Cardiac muscle cell (in vitro differentiated cells and primary cell): Measurements from ENCODE around the gene CPB1. TPM values are rescaled to one million over a fixed set of nuclear protein-coding genes. Genes with fewer than 3 reads are reported as not detected.

Experiments
- DNase-seq, 2 donors: peaks; one replicate each; pipeline versions ENCODE4 v3.0.0 to v3.0.0-alpha.2; 2010 to 2017; ENCODE audit warnings: low read depth in 1 of 2, low spot score in 1 of 2
- H3K27ac ChIP-seq: fragments of 200-600 bp; sonication (generic); 2 replicates; pipeline ENCODE4 v1.5.1; 2016
- H3K27me3 ChIP-seq: fragments of 200-600 bp; sonication (generic); 2 replicates; pipeline ENCODE4 v1.6.0; 2016; ENCODE audit warnings: control low read depth
- H3K36me3 ChIP-seq: fragments of 200-600 bp; sonication (generic); 2 replicates; pipeline ENCODE4 v1.5.1; 2016; ENCODE audit warnings: control low read depth
- H3K4me1 ChIP-seq: fragments of 200-600 bp; sonication (generic); 2 replicates; pipeline ENCODE4 v1.8.1; 2017; ENCODE audit warnings: low read depth, mild to moderate bottlenecking, mixed run types
- H3K4me3 ChIP-seq: fragments of 200-600 bp; sonication (generic); 2 replicates; pipeline ENCODE4 v1.5.1; 2016; ENCODE audit warnings: mild to moderate bottlenecking
- H3K9me3 ChIP-seq: fragments of 200-600 bp; sonication (generic); 2 replicates; pipeline ENCODE4 v1.5.1; 2017; ENCODE audit warnings: low read depth, mild to moderate bottlenecking, control low read depth
- polyA plus RNA-seq: library from polyadenylated mRNA; unstranded; fragments of >200 nt; fragmentation: Nextera tagmentation; extraction: Ambion mirVana; gene quantifications from 2 replicates; pipeline ENCODE4 v1.2.1, GENCODE V29; 2016
- total RNA-seq: library from RNA; depleted of rRNA; stranded (reverse); fragments of >200 nt; gene quantifications from 2 replicates; pipeline ENCODE4 v1.2.3, GENCODE V29; 2016
- TF ChIP-seq, protein P1 (sequence below): IDR thresholded peaks from 2 replicates; pipeline ENCODE4 v1.5.1; 2012; ENCODE audit warnings: low read depth, mild to moderate bottlenecking, low read length

Gene CPB1
- total and polyA plus RNA-seq, 2 experiments from 2014 or later = not detected

DNA sequence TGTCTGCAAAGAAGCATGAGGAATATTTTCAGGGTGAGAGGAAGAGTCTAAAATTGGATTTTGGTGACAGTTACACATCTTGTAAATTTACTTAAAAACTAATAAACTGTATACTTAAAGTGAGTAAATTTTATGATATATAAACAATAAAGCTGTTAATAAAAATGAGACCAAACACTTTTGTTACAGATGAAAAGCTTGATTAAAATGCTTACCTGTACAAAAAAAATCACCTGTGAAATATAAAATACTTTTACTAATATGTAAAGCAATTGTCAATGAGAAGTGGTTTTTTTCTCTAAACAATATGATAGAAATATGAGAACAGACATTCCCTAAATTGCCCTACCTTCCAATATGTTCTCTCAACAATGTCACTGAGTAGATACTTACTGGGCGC, 27.2 kb upstream of the CPB1 start:
- DNase-seq = no peak
- Histone ChIP-seq H3K4me3 (no peak overlapping the region), H3K9me3 (no peaks in the 10 kb centered on the region), H3K27ac (no peak overlapping the region), H3K36me3 (no peaks in the 10 kb centered on the region), H3K27me3 (no peaks in the 10 kb centered on the region), H3K4me1 (no peaks in the 10 kb centered on the region)
- TF ChIP-seq, protein P1, sequence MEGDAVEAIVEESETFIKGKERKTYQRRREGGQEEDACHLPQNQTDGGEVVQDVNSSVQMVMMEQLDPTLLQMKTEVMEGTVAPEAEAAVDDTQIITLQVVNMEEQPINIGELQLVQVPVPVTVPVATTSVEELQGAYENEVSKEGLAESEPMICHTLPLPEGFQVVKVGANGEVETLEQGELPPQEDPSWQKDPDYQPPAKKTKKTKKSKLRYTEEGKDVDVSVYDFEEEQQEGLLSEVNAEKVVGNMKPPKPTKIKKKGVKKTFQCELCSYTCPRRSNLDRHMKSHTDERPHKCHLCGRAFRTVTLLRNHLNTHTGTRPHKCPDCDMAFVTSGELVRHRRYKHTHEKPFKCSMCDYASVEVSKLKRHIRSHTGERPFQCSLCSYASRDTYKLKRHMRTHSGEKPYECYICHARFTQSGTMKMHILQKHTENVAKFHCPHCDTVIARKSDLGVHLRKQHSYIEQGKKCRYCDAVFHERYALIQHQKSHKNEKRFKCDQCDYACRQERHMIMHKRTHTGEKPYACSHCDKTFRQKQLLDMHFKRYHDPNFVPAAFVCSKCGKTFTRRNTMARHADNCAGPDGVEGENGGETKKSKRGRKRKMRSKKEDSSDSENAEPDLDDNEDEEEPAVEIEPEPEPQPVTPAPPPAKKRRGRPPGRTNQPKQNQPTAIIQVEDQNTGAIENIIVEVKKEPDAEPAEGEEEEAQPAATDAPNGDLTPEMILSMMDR = no peak

DNA sequence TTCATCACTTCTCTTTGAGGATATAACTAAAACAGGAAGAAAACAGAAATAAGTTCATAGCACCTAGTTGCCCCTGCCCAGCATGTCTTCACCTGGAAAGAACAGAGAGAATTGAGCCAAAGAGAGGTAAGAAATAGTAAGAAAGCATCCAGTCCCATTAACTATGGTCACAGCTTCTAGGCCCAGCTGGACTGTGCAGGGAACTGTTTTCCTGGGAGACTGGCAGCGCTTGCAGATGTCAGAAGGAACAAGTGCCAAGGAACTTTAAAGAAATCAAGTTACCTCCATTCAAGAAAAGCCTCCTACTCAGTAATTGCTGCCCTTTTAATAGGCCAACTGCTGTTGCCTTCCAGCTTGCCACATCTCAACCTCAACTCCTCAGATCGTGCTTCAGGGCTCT, 17.8 kb upstream of the CPB1 start:
- no peak overlapping the region for H3K27ac ChIP-seq
- DNase-seq = no peak
- H3K36me3 ChIP-seq = no peaks in the 10 kb centered on the region
- TF ChIP-seq, protein P1 = no peak
- no peak overlapping the region for H3K4me3 ChIP-seq
- no peaks in the 10 kb centered on the region for H3K9me3 ChIP-seq
- H3K27me3 ChIP-seq = no peaks in the 10 kb centered on the region
- no peaks in the 10 kb centered on the region for H3K4me1 ChIP-seq

DNA sequence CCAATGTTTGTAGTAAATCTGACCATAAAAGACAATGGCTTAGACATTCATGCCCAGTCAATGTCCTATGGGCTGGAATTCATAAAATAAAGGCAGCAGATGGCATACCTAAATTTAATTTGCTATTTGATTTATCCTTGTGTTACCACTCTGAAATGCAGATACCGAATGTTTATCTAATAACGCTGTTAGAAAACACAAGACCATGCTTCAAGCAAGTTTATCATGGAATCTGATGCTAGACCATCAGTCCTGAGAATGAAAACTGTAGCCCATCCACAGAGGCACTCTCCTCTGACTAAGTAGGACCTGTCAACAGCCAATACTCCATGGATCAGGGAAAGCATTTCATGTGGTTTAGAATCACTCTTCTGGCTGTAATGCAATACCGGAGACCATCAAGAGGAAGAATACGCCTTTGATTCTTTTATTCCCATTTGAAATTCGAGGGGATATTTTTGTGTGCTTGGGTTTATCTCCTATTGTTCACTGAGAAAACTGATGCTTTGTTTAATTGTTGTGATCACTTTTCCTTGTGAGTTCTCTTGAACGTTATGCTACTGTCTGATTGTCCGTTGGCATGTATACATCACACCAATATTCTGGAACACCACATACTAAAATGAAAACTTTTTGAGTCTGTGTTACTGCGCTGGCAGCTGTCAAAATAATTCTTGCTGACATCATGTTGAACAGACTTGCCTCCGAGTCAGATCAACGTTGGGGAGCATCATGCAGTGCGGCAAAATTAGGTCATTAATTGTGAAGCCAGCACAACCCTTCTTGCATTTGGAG, 12.1 kb upstream of the CPB1 start:
- no peak overlapping the region for H3K4me3 ChIP-seq
- no peaks in the 10 kb centered on the region for H3K4me1 ChIP-seq
- H3K27ac ChIP-seq = no peak overlapping the region
- DNase-seq = no peak
- H3K27me3 ChIP-seq = no peaks in the 10 kb centered on the region
- no peaks in the 10 kb centered on the region for H3K9me3 ChIP-seq
- TF ChIP-seq, protein P1 = no peak
- H3K36me3 ChIP-seq = no peaks in the 10 kb centered on the region

DNA sequence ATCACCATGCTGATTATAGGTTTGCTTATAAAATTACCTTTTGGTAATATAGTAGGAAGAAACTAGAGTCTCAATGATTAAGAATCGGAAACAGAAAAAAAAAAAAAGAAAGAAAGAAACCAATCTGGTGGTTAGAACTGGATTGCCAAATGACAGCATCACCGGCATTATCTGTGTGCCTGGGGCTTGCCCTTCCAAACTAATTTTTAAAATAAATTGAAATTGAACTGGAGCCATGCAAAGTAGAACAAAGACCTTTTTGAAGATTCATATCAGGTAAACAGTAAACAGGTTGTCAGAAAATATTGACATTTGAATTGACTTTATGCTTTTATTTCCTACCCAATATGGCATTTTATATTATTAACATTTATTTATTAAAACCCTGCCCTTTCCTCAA, 11.2 kb upstream of the CPB1 start:
- Histone ChIP-seq H3K4me1 (no peaks in the 10 kb centered on the region), H3K36me3 (no peaks in the 10 kb centered on the region), H3K27me3 (no peaks in the 10 kb centered on the region), H3K9me3 (no peaks in the 10 kb centered on the region), H3K4me3 (no peak overlapping the region), H3K27ac (no peak overlapping the region)
- no peak for DNase-seq
- TF ChIP-seq, protein P1 = no peak

DNA sequence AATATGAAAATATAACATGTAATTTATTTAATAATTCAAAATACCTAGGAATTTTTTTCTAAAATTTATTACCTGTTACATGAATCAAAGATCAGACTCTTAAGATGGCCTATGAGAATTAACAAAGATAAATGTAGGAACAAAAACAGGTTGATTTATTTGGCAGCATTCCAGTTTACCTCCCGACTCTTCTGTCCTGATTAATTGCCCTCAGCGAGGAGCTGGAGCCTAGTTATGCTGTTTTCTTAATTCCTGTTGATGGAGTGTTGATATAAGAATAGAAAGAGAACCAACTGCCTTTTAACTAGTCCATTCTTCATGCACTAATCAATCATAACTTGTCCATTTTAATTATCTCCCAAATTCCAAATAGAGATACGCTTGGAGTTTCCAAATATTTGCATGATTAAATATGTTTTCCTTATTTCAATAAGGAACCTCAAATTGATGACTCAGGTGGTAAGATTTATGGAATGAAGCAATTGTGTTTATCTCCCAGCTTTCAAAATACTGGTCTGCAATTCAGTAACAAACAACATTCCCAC, 10.6 kb upstream of the CPB1 start:
- no peak overlapping the region for H3K27ac ChIP-seq
- H3K27me3 ChIP-seq = no peaks in the 10 kb centered on the region
- no peaks in the 10 kb centered on the region for H3K9me3 ChIP-seq
- DNase-seq = no peak
- TF ChIP-seq, protein P1 = no peak
- no peaks in the 10 kb centered on the region for H3K4me1 ChIP-seq
- no peak overlapping the region for H3K4me3 ChIP-seq
- H3K36me3 ChIP-seq = no peaks in the 10 kb centered on the region
